ENCODE data around the gene RARB. TPM values are rescaled to one million over a fixed set of nuclear protein-coding genes. Genes with fewer than 3 reads are reported as not detected.

RARB gene
- total and polyA plus RNA-seq, 2 experiments from 2014 or later: 0.14 to 0.42 TPM

DNA sequence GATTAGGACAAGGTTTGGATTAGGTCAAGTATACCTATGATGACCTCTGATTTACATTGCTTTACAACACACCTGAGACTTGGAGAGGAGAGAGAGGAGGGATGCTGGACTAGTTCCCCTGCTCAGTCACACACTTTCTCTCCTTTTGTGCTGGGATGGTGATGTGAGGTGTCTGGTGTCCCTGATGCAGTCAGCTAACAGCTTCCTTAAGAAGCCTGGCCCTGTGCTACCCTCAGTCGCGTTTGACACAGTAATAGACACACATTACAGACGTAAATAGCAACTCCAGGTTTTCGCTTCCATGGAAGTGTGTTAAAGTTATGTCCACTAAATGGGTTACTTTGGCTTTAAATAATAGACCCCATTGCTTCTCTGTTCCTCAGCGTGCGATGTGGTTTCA, 58.9 kb downstream of the RARB start:
- Mint-ChIP-seq H3K27ac (no peak overlapping the region), H3K4me3 (no peak overlapping the region), H3K9me3 (no peaks in the 10 kb centered on the region), H3K36me3 (ENCODE audit: low read depth) (no peaks in the 10 kb centered on the region), H3K4me1 (no peaks in the 10 kb centered on the region), H3K27me3 (ENCODE audit: insufficient read depth, low read depth, poor library complexity) (no peaks in the 10 kb centered on the region)
- Histone ChIP-seq H3K27me3 (ENCODE audit: insufficient read depth) (no peaks in the 10 kb centered on the region), H3F3A (replicated peaks; ENCODE audit: low read depth) (no peaks in the 10 kb centered on the region), H3K36me3 (ENCODE audit: insufficient read depth) (no peaks in the 10 kb centered on the region), H4K20me1 (replicated peaks; ENCODE audit: insufficient read depth) (no peaks in the 10 kb centered on the region), H3K4me3 (no peak overlapping the region), H3K79me2 (replicated peaks; ENCODE audit: insufficient read depth) (no peaks in the 10 kb centered on the region), H3K4me1 (ENCODE audit: insufficient read depth) (no peaks in the 10 kb centered on the region), H3K27ac (ENCODE audit: low read depth) (no peak overlapping the region), H3K9me2 (ENCODE audit: insufficient read depth) (no peaks in the 10 kb centered on the region), H2AFZ (no peak overlapping the region), H3K4me2 (no peak overlapping the region)
- ATAC-seq: no peak
- TF ChIP-seq POLR2AphosphoS5 (IDR thresholded peaks at IDR 0.05; ENCODE audit: low read depth) (no peak), JUNB (IDR thresholded peaks at IDR 0.05; ENCODE audit: unreplicated experiment) (no peak), ZNF114 (CRISPR knock-in tag; IDR thresholded peaks at IDR 0.05) (no peak), EZH2 (IDR thresholded peaks at IDR 0.05; ENCODE audit: low read depth, unreplicated experiment) (no peak), CREB1 (CRISPR knock-in tag; IDR thresholded peaks at IDR 0.05; ENCODE audit: low read depth) (no peak)
- TF ChIP-seq, protein P1, sequence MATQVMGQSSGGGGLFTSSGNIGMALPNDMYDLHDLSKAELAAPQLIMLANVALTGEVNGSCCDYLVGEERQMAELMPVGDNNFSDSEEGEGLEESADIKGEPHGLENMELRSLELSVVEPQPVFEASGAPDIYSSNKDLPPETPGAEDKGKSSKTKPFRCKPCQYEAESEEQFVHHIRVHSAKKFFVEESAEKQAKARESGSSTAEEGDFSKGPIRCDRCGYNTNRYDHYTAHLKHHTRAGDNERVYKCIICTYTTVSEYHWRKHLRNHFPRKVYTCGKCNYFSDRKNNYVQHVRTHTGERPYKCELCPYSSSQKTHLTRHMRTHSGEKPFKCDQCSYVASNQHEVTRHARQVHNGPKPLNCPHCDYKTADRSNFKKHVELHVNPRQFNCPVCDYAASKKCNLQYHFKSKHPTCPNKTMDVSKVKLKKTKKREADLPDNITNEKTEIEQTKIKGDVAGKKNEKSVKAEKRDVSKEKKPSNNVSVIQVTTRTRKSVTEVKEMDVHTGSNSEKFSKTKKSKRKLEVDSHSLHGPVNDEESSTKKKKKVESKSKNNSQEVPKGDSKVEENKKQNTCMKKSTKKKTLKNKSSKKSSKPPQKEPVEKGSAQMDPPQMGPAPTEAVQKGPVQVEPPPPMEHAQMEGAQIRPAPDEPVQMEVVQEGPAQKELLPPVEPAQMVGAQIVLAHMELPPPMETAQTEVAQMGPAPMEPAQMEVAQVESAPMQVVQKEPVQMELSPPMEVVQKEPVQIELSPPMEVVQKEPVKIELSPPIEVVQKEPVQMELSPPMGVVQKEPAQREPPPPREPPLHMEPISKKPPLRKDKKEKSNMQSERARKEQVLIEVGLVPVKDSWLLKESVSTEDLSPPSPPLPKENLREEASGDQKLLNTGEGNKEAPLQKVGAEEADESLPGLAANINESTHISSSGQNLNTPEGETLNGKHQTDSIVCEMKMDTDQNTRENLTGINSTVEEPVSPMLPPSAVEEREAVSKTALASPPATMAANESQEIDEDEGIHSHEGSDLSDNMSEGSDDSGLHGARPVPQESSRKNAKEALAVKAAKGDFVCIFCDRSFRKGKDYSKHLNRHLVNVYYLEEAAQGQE (IDR thresholded peaks at IDR 0.05; ENCODE audit: unreplicated experiment): no peak
- DNase-seq (ENCODE audit: low spot score): no peak

DNA sequence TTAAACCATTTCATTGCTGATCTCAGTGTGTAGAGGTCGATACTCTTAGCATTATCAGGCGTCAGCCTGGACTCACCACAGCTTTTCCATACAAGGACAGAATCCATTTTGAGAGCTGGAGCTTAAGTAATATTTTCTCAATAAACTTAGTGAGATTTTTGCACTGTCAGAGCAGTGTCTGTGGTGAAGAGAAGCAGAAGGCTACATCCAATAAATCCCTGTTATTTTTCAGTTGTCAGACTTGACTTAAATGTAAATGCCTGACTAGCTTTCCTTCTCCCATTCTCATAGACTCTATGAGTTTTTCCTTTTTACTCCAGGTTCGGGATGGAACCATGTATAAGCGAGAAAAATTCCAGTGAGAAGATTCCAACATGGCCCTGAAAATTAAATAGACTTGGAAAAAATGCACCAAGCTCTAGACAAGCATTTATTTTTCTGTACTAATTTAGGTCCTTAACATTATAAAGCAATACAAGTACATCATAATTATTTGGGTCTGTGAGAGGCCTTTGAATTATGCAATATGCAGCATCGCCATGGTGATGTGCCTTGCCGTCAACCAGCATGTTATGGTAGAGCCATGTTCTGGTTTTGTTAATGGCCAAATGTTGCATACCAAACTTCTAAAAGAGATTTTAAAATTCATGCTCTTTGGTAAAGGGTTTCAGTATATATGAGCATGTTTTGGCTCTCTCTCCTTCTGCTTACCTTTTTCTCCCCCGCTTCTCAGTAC, 62.0 kb downstream of the RARB start:
- Histone ChIP-seq H3K27ac (ENCODE audit: low read depth) (no peak overlapping the region), H3K4me1 (ENCODE audit: insufficient read depth) (no peaks in the 10 kb centered on the region), H3K27me3 (ENCODE audit: insufficient read depth) (no peaks in the 10 kb centered on the region), H3K4me3 (no peak overlapping the region), H3F3A (replicated peaks; ENCODE audit: low read depth) (no peaks in the 10 kb centered on the region), H3K4me2 (no peak overlapping the region), H4K20me1 (replicated peaks; ENCODE audit: insufficient read depth) (no peaks in the 10 kb centered on the region), H3K79me2 (replicated peaks; ENCODE audit: insufficient read depth) (no peaks in the 10 kb centered on the region), H3K9me2 (ENCODE audit: insufficient read depth) (no peaks in the 10 kb centered on the region), H2AFZ (no peak overlapping the region), H3K36me3 (ENCODE audit: insufficient read depth) (no peaks in the 10 kb centered on the region)
- Mint-ChIP-seq H3K4me3 (no peak overlapping the region), H3K4me1 (no peaks in the 10 kb centered on the region), H3K27ac (peak overlapping the region; percentile 34; the same call in 1 of the 2 replicates), H3K9me3 (peaks cover 18% of the 10 kb centered on the region; the same call in 2 of the 3 replicates), H3K27me3 (ENCODE audit: insufficient read depth, low read depth, poor library complexity) (no peaks in the 10 kb centered on the region), H3K36me3 (ENCODE audit: low read depth) (peaks cover 4% of the 10 kb centered on the region; the same call in 2 of the 3 replicates)
- DNase-seq (ENCODE audit: low spot score): no peak
- ATAC-seq: no peak
- TF ChIP-seq POLR2AphosphoS5 (IDR thresholded peaks at IDR 0.05; ENCODE audit: low read depth) (no peak), ZNF114 (CRISPR knock-in tag; IDR thresholded peaks at IDR 0.05) (no peak), EZH2phosphoT487 (IDR thresholded peaks at IDR 0.05; ENCODE audit: unreplicated experiment) (no peak), JUNB (IDR thresholded peaks at IDR 0.05; ENCODE audit: unreplicated experiment) (no peak), EZH2 (IDR thresholded peaks at IDR 0.05; ENCODE audit: low read depth, unreplicated experiment) (no peak), CREB1 (CRISPR knock-in tag; IDR thresholded peaks at IDR 0.05; ENCODE audit: low read depth) (no peak), NANOG (IDR thresholded peaks at IDR 0.05; ENCODE audit: borderline replicate concordance) (no peak)
- TF ChIP-seq, protein P2, sequence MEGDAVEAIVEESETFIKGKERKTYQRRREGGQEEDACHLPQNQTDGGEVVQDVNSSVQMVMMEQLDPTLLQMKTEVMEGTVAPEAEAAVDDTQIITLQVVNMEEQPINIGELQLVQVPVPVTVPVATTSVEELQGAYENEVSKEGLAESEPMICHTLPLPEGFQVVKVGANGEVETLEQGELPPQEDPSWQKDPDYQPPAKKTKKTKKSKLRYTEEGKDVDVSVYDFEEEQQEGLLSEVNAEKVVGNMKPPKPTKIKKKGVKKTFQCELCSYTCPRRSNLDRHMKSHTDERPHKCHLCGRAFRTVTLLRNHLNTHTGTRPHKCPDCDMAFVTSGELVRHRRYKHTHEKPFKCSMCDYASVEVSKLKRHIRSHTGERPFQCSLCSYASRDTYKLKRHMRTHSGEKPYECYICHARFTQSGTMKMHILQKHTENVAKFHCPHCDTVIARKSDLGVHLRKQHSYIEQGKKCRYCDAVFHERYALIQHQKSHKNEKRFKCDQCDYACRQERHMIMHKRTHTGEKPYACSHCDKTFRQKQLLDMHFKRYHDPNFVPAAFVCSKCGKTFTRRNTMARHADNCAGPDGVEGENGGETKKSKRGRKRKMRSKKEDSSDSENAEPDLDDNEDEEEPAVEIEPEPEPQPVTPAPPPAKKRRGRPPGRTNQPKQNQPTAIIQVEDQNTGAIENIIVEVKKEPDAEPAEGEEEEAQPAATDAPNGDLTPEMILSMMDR (conservative IDR thresholded peaks at IDR 0.05; ENCODE audit: low read depth in 2 of 2): no peak
- TF ChIP-seq, protein P3, sequence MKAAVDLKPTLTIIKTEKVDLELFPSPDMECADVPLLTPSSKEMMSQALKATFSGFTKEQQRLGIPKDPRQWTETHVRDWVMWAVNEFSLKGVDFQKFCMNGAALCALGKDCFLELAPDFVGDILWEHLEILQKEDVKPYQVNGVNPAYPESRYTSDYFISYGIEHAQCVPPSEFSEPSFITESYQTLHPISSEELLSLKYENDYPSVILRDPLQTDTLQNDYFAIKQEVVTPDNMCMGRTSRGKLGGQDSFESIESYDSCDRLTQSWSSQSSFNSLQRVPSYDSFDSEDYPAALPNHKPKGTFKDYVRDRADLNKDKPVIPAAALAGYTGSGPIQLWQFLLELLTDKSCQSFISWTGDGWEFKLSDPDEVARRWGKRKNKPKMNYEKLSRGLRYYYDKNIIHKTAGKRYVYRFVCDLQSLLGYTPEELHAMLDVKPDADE (IDR thresholded peaks at IDR 0.05): no peak
- TF ChIP-seq, protein P1 (IDR thresholded peaks at IDR 0.05; ENCODE audit: unreplicated experiment): no peak

All from GM23338 (cell line).